OCI-M2 (cell line): ENCODE data around the gene KCNMA1.

Experiments used
- DNase-seq: peaks from one replicate; lab custom pipeline; 2025; ENCODE audit not compliant: unreplicated experiment; lab: John Stamatoyannopoulos, UW

The KCNMA1 gene

GRCh38 chr10:77230194-77230593, 407.4 kb downstream of the KCNMA1 start:
- DNase-seq = no peak

DNA sequence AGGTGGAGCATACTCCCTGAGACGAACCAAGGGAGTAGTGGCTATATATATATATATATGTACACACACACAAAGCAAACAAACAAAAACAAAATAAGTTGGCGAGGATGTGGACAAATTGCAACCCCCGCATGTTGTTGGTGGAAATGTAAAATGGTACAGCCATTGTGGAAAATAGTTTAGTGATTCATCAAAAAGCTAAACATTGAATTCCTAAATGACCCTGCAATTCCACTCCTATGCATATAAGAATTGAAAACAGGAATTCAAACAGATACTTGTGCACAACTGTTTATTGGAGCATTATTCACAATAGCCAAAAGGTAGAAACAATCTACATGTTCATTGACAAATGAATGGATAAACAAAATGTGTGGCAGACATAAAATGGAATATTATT, 407.9 kb downstream of the KCNMA1 start:
- DNase-seq = no peak

- DNase-seq = no peak
Measured at GRCh38 chr10:77228559-77228958, 409.0 kb downstream of the KCNMA1 start.

GRCh38 chr10:77226853-77227565, 410.6 kb downstream of the KCNMA1 start:
- no peak for DNase-seq

DNA sequence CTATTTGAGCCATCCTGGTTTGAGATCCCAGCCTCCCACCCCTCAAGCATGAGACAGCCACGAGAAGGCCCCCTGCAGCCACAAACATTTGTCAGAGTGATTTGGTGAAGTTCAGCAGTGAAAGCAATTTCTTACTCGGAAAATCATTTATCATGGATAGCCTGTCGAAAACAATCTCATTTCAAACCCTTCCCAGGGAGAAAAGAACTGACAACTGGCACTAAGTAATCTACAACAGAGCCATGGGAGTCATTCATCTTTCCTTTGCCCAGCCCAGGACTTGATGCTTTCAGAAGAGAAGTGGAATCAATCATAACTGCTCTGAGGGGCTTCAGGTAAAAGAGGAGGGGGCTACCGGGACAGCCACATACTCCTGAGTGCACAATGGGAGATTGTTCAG, 411.2 kb downstream of the KCNMA1 start:
- no peak for DNase-seq

- no peak for DNase-seq
Measured at GRCh38 chr10:77226020-77226419, 411.6 kb downstream of the KCNMA1 start.

DNA sequence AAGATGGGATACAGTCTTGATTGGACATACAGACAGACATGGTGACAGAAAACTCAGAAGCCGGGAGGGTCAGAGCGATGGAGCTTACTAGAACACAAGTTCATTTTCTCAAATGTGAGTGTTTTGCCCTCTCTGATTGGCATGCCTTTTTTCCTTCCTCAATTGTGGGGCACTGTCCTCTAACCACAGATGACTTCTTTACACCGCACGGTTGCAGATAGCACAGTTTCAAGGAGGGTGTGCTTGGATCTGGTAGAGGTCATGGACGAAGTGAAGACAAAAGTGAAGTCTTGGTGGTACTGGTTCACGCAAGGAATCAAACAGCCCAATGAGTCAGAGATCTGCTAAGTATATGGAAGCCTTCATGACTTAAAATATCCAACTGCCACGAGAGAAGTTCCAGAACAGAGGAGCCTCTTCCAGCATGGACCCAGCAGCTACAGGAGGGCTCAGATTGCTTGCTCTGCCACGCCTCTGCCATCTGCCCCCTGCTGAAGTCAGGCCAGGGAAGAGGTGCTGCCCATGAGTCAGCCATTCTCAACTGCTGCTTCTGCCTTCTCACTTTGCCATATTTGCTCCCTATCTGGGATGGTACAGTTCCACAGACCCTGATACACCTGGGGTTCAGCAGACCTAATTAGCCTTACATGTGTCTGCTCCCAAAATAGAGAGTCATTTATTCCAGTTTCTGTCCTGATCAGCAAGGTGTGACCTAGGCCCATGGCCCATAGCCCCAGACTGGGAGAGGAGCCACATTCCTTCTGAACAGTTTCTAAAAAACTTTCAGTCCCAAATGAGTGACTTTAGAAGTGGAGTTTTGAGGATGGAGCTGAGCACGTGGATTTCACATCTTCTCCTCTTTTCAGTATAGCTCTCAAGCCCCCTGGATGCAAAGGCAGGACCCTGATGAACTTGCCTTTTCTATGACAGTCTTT, 413.8 kb downstream of the KCNMA1 start:
- DNase-seq = no peak

GRCh38 chr10:77220150-77220549, 417.5 kb downstream of the KCNMA1 start:
- DNase-seq = no peak

- DNase-seq = no peak
Measured at GRCh38 chr10:77219046-77219445, 418.6 kb downstream of the KCNMA1 start.

- DNase-seq = no peak
Measured at GRCh38 chr10:77214799-77215198, 422.8 kb downstream of the KCNMA1 start.

GRCh38 chr10:77212632-77213031, 425.0 kb downstream of the KCNMA1 start:
- DNase-seq = no peak

- DNase-seq = no peak
Measured at GRCh38 chr10:77210645-77211044, 427.0 kb downstream of the KCNMA1 start.

DNA sequence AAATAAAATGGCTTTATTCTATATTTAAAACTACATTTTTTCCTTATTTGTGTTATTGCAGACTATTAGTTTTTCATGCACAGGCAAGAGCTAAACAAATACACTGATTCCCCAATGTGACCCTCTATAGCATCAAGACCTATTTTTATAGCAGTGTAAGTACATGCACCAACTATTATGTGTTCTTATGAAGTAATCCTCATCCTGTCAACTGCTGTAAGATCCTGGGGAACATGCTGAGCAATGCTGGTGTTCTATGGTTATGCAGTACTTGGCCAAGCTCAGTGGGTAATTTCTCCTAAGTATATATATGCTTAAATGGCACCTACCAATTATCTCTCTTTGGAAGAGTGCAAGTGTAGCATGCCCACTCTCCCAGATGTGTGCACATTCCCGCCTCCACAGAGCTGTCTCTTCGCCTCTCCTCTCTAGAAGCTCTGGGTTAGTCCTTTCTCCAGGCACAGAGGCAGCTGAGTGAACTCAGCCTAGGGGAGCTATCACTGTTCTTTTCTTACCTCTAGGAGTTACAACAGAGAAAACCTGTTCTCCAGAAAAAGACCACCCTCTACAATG, 428.8 kb downstream of the KCNMA1 start:
- no peak for DNase-seq

- DNase-seq = no peak
Measured at GRCh38 chr10:77207828-77208185, 429.8 kb downstream of the KCNMA1 start.

DNA sequence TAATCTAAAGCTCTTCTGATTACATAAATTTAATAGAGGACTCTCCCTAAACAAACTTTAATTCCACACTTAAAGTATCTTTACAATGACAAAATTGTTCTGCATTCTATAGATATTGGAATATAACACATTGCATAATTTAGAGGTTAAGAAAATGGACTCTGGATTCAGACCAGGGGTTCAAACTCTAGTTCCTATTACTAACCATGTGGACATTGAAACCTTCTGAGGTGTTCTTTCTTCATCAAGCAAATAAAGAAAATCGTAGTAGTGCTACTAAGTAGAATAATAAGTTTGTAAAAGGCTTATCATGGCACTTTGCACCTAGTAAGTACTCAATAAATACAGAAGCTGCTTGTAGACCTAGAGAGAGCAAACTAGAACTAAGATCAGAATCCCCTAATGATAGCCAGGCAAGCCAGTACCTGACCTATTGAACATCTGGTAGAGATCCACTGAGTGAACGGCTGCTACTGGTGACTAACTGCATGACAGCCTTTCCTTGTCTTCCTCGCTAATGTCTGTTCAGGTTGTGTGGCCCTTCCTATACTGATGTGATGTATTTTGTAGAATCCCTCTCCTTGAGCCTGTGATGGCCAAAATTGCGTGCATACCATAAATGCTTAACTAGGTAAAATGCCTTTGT, 430.3 kb downstream of the KCNMA1 start:
- no peak for DNase-seq

GRCh38 chr10:77205135-77205534, 432.5 kb downstream of the KCNMA1 start:
- DNase-seq = no peak

DNA sequence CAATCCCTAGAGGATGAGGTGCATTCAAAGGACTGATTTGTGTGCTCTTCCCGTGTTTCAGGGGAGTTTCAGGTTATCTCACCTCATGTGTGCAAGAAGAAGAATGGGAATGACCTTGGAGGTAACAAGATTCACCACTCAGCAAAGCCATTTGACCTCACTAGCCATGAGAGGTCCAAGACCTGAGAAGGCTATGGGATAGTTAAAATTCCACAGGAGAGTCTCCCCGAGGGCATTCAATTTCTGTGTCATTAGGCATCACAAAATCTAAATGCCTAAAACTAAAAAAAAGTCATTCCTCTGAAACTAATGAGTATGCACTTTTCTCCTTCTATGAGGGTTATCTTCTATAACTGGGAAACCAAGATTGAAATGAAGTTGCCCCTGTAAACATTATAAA, 433.4 kb downstream of the KCNMA1 start:
- no peak for DNase-seq

GRCh38 chr10:77202857-77203256, 434.8 kb downstream of the KCNMA1 start:
- DNase-seq = no peak

GRCh38 chr10:77201135-77202106, 436.2 kb downstream of the KCNMA1 start:
- no peak for DNase-seq

DNA sequence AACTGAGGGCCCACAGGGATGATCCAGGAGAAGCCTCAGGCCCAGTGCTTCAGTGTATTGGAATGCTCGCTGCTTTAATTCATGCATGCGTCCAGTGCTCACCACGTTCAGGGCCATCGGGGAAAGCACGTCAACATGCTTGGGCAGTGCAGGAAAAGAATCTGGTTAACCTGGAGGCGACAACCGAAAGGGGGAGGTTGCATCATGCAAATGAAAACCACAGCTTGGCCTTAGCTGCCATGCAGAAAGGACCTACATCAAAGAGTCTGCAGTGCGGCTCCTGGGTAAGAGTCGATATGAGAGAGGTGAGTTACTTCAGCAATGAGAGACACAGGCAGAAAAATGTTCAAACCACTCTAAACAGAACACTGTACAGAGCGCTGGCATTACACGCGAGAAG, 440.1 kb downstream of the KCNMA1 start:
- no peak for DNase-seq
